GM18870 (cell line): Measurements from ENCODE around the gene THBS3.
"Not testable (repeated sequence)": the region's sequence is repeated elsewhere in the genome, so short reads cannot be mapped to it uniquely, and the experiment has no call there.

ENCODE experiments used
- ATAC-seq: cut with Tn5 transposase; IDR thresholded peaks from one replicate; pipeline ENCODE4 v1.9.1; 2021; ENCODE audit warnings: moderate library complexity; ENCODE audit not compliant: unreplicated experiment

The THBS3 gene

GRCh38 chr1:155191904-155192303, 15.8 kb downstream of the THBS3 start:
- no peak for ATAC-seq

GRCh38 chr1:155189926-155190325, 17.8 kb downstream of the THBS3 start:
- not testable (repeated sequence) for ATAC-seq

- ATAC-seq: no peak
Measured at GRCh38 chr1:155188268-155188667, 19.4 kb downstream of the THBS3 start.

GRCh38 chr1:155187456-155187891, 20.2 kb downstream of the THBS3 start:
- no peak for ATAC-seq

DNA sequence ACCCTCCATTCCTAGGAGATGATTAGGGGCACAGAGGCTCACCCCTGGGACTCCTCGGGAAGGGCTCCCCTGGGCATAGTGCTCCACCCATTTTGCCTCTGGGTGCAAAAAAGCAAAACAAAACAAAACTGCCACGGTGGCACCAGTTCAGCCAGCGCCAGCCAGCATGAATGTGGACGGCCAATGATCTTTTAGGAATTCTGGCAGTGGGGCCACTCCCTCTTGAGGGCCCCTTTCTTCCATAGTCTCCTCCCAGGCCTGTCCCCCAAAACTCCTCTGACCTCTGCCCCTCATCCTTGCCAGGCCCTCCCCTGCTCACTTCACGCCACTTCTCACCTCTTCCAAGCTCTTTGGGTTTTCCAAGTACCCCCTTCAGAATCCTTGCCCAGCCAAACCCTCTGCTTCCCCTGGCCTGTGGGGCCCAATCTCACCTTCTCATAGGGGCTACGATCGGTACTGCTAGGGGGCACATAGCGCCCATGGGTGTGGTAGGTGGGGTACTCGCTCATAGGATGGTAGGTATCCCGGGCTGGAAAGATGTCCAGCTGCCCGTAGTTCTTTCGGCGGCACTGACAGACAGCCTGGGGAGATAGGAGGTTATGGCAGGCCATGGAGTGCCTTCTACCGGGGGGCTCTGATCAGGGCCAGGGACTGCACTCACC, 20.8 kb downstream of the THBS3 start:
- ATAC-seq: no peak

GRCh38 chr1:155186067-155186793, 21.5 kb downstream of the THBS3 start:
- no peak for ATAC-seq

DNA sequence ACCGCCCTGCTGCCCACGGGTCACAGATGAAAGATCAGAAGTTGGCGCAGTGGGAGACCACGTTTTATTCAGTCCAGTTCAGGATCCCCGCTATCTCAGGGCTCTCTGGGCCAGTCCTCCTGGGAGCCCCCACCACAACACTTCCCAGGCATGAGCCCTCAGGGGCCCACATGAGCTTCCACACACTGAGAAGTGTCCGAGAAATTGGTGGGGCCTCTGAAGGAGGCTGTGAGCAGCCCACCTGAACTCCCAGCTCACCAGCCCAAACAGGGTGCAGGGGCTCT, 22.0 kb downstream of the THBS3 start:
- no peak for ATAC-seq

DNA sequence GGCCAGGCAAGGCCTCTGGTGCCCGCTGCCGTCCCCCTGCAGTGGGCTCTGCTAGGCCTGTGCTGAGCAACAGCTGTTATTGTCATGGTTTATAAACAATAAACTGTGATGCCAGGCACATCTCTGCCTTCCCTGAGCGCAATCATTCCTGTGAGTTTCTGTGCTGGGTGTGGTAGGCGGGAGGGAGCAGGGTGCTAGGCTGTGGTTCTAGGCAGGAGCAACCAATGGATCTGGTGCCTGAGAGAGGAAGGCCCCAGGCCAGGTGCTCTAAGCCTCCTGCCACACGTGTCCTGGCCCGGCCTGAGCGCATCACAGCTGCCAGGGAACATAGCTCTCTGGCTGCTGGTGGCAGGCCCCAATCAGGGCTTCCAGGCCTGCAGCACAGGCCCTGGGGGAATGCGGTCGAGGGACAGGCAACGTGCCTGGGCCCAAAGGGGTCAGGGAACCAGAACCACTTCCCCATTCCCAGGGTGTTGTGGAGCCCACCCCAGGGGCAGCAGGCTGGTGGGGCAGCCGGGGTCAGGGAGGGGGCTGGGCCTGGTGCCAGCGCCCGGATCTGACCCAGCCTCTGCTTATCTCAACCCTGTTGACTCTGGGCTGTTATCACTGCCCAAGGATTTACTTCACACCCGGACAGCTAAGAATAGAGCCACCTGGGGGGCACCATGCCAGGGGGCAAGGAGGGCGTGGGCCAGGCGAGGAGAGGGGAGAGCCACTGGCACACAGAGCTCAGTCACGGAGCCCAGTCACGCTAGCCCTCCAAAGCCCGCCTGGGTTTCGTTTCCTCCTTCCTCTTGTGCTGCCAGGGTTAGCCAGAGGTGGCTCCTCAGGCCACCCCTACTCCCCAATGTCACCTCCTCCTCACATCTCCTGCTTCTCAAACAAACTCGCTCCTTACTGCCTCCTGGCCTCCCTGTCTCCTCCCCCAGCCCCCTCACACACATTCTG, 22.6 kb downstream of the THBS3 start:
- ATAC-seq: peak; percentile 58

DNA sequence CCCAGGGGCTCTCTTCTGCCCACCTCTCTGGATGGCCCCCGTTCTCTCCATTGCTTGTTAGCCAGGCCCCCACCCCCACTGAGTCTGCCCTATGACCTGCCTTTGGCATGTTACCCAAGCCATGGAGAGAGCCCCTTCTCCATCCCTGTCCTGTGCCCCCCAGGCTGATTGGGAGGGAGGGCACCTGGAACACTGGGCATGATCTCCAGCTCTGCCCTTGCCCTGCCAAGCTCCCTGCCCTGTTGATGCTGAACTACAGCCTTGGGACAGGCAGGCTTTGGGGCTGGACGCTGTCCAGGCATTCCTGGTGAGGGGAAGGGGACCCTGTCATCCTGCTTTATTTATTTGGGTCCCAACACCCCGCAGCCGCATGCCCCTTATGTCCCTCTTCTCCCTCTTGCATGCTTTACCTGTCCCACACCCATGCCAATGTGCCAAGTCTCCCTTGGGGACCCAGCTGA, 23.3 kb downstream of the THBS3 start:
- no peak for ATAC-seq

GRCh38 chr1:155183775-155184221, 23.9 kb downstream of the THBS3 start:
- no peak for ATAC-seq

DNA sequence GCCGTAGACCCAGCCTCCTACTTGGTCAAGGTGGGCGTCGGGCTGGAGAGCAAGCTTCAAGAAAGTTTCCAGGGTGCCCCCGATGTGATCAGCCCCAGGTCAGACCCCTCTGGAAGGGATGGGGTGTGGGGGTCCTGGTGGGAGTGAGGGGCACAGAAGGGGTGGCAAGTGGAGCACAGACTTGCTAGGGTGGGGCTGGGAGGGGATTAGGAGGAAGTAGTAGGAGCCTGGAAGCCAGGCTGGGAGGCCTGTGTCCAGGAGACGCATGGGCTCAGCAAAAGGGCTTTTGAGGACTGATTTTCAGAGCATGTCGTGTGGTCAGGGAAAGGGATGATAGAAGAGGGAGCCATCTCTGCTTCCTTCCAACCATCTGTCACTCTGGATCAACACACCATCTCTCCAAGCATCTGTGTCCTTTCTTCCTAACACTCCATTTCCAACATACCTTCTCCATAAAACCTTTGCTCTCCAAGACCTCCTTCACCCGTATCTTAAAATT, 25.6 kb downstream of the THBS3 start:
- ATAC-seq: no peak

- ATAC-seq: no peak
Measured at GRCh38 chr1:155181371-155182051, 26.2 kb downstream of the THBS3 start.

DNA sequence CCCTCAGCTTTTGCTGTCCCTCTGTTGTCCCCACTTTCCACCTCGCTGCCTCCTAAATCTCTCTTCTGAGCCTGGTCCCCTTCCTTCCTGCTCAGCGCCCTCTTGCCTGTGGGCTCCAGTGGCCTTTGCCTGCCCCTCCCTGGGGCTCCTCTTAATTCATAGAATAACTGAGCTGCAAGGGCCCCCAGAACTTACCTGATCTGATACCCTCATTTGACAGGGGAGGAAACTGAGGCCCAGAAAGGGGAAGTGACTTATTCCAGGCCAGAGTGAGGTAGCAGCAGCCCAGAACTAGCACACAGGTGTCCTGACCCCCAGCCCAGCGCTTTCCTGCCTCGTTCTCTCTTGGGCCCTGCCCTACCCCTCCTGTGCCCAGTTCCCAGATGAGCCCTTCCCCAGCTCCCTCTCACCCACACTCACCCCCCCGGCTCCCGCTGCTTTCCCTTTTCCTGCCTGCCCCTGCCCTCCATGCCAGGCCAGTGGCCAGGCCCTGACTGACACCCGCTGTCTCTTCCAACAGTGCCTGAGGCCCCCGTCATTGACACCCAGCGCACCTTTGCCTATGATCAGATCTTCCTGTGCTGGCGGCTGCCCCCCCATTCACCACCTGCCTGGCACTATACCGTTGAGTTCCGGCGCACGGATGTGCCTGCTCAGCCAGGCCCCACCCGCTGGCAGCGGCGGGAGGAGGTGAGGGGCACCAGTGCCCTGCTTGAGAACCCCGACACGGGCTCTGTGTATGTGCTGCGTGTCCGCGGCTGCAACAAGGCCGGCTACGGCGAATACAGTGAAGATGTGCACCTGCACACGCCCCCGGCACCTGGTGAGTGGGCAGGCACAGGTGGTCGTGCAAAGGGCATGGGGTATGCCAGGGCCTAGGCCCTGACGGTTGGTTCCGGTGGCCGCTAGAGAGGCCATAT, 28.3 kb downstream of the THBS3 start:
- ATAC-seq: no peak

- no peak for ATAC-seq
Measured at GRCh38 chr1:155178441-155179111, 29.1 kb downstream of the THBS3 start.

- ATAC-seq: no peak
Measured at GRCh38 chr1:155177918-155178281, 29.8 kb downstream of the THBS3 start.

GRCh38 chr1:155177192-155177917, 30.3 kb downstream of the THBS3 start:
- no peak for ATAC-seq

DNA sequence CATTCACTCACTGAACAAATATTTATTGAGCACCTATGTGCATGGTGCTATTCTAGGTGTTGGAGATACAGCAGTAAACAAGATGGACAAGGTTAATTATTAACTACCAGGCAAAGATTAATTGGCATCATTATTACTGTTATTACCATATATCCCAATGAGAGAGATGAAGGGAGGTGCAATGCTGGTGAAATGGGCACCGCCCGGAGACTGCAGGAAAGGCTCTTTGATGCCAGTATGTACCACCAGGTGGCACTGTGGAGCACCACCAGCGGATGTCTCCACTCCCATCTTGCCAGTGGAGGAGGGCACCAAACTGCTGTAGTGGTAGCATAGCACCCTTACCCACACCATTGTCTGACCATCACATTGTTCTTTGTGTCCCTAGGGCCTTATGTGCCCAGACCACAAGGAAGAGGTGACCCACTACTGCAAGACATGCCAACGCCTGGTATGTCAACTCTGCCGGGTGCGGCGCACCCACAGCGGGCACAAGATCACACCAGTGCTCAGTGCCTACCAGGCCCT, 31.1 kb downstream of the THBS3 start:
- ATAC-seq: no peak

DNA sequence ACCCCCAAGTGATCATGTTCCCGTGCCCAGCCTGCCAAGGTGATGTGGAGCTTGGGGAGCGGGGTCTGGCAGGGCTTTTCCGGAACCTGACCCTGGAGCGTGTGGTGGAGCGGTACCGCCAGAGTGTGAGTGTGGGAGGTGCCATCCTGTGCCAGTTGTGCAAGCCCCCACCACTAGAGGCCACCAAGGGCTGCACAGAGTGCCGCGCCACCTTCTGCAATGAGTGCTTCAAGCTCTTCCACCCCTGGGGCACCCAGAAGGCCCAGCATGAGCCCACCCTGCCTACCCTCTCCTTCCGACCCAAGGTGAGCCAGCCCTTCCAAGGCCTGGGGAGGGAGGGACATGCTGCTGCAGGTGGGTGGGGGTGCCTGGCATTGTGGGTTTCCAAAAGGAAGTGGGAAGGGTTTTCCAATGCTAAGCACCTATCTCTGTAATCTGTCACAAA, 31.7 kb downstream of the THBS3 start:
- no peak for ATAC-seq
